Mesenchymal stem cell (in vitro differentiated cells and primary cell): Measurements from ENCODE around the gene ZNF35.

Experiments used
- DNase-seq: peaks from one replicate; pipeline ENCODE4 v3.0.0-alpha.2; 2013
- H2AFZ ChIP-seq: one replicate; pipeline ENCODE4 v1.6.1; 2013; ENCODE audit warnings: low read depth, mild to moderate bottlenecking, control low read depth, inconsistent platforms, low read length, moderate library complexity
- H2AK5ac ChIP-seq: 2 replicates; pipeline ENCODE4 v1.6.1; 2013; ENCODE audit warnings: low read length, moderate library complexity, mild to moderate bottlenecking, inconsistent platforms; ENCODE audit not compliant: severe bottlenecking
- H2BK120ac ChIP-seq: one replicate; pipeline ENCODE4 v1.6.1; 2013; ENCODE audit warnings: low read depth, mild to moderate bottlenecking, inconsistent platforms, low read length, moderate library complexity
- H2BK12ac ChIP-seq, 2 experiments: one replicate each; pipeline ENCODE4 v1.6.1; 2013; ENCODE audit warnings: inconsistent platforms in 2 of 2, low read length in 2 of 2, mild to moderate bottlenecking in 2 of 2, moderate library complexity in 2 of 2, control low read depth in 1 of 2
- H2BK15ac ChIP-seq: one replicate; pipeline ENCODE4 v1.6.1; 2013; ENCODE audit warnings: mild to moderate bottlenecking, low read depth, inconsistent platforms; ENCODE audit not compliant: poor library complexity, severe bottlenecking
- H2BK5ac ChIP-seq: 2 replicates; pipeline ENCODE4 v1.6.1; 2013; ENCODE audit warnings: low read depth, mild to moderate bottlenecking, low read length, control low read depth, inconsistent platforms; ENCODE audit not compliant: poor library complexity, severe bottlenecking
- H3K14ac ChIP-seq, 2 experiments: one replicate each; pipeline ENCODE4 v1.6.1; 2013; ENCODE audit warnings: inconsistent platforms in 2 of 2, low read length in 2 of 2, control low read depth in 1 of 2, mild to moderate bottlenecking in 1 of 2, moderate library complexity in 1 of 2
- H3K18ac ChIP-seq, 2 experiments: one replicate each; pipeline ENCODE4 v1.6.1; 2013; ENCODE audit warnings: inconsistent platforms in 2 of 2, low read length in 2 of 2, control low read depth in 1 of 2, low read depth in 1 of 2, mild to moderate bottlenecking in 1 of 2
- H3K23ac ChIP-seq, 2 experiments: one replicate each; pipeline ENCODE4 v1.6.1; 2013; ENCODE audit warnings: inconsistent platforms in 2 of 2, low read length in 2 of 2, mild to moderate bottlenecking in 2 of 2, moderate library complexity in 2 of 2, control low read depth in 1 of 2
- H3K27ac ChIP-seq: 2 replicates; pipeline ENCODE4 v1.5.1; 2013; ENCODE audit warnings: mild to moderate bottlenecking, moderate library complexity, low read length, control low read depth, inconsistent platforms; ENCODE audit not compliant: poor library complexity, severe bottlenecking
- H3K27me3 ChIP-seq, 2 experiments: 2 replicates each; pipeline versions ENCODE4 v1.6.1 to v1.7.0; 2013; ENCODE audit warnings: low read length in 2 of 2, mild to moderate bottlenecking in 2 of 2, moderate library complexity in 2 of 2, control low read depth in 1 of 2, inconsistent platforms in 1 of 2; ENCODE audit not compliant: control insufficient read depth in 1 of 2, insufficient read depth in 1 of 2
- H3K36me3 ChIP-seq, 2 experiments: 2 replicates each; pipeline versions ENCODE4 v1.6.1 to v1.7.0; 2013; ENCODE audit warnings: low read length in 2 of 2, control low read depth in 1 of 2, inconsistent platforms in 1 of 2, low read depth in 1 of 2, mild to moderate bottlenecking in 1 of 2; ENCODE audit not compliant: insufficient read depth in 2 of 2, control insufficient read depth in 1 of 2
- H3K4ac ChIP-seq, 2 experiments: one replicate each; pipeline ENCODE4 v1.6.1; 2013; ENCODE audit warnings: inconsistent platforms in 2 of 2, low read length in 2 of 2, mild to moderate bottlenecking in 2 of 2, moderate library complexity in 2 of 2, control low read depth in 1 of 2, low read depth in 1 of 2
- H3K4me1 ChIP-seq: 2 replicates; pipeline ENCODE4 v1.6.1; 2013; ENCODE audit warnings: low read depth, low read length, control low read depth; ENCODE audit not compliant: control insufficient read depth, insufficient read depth
- H3K4me2 ChIP-seq: 2 replicates; pipeline ENCODE4 v1.6.1; 2013; ENCODE audit warnings: low read length, mild to moderate bottlenecking, inconsistent platforms; ENCODE audit not compliant: poor library complexity, severe bottlenecking
- H3K4me3 ChIP-seq, 2 experiments: 2 replicates each; pipeline versions ENCODE4 v1.5.1 to v1.7.0; 2013; ENCODE audit warnings: low read length in 2 of 2, mild to moderate bottlenecking in 2 of 2, control low read depth in 1 of 2, low read depth in 1 of 2; ENCODE audit not compliant: insufficient read depth in 1 of 2
- H3K79me1 ChIP-seq: replicated peaks from 2 replicates; pipeline ENCODE4 v1.6.1; 2013; ENCODE audit warnings: mild to moderate bottlenecking, control low read depth, low read length, inconsistent platforms; ENCODE audit not compliant: poor library complexity, severe bottlenecking
- H3K9ac ChIP-seq: 2 replicates; pipeline ENCODE4 v1.7.0; 2013; ENCODE audit warnings: mild to moderate bottlenecking, low read length, moderate library complexity
- H3K9me3 ChIP-seq: 2 replicates; pipeline ENCODE4 v1.7.0; 2013; ENCODE audit warnings: mild to moderate bottlenecking, low read length; ENCODE audit not compliant: control insufficient read depth
- H4K8ac ChIP-seq: one replicate; pipeline ENCODE4 v1.6.1; 2013; ENCODE audit warnings: inconsistent platforms, mild to moderate bottlenecking, low read length, moderate library complexity
- H4K91ac ChIP-seq: one replicate; pipeline ENCODE4 v1.6.1; 2013; ENCODE audit warnings: mild to moderate bottlenecking, low read length, inconsistent platforms
- WGBS: methylation state at CpG from one replicate; pipeline ENCODE4 v1.1.7; 2013; ENCODE audit warnings: mixed read lengths; 5-methylcytosine and 5-hydroxymethylcytosine counted together

ZNF35 gene

GRCh38 chr3:44680921-44681455 is 32.5 kb downstream of the ZNF35 start:
- Histone ChIP-seq H3K23ac (no peak overlapping the region), H3K27me3 (peaks cover 0 to 8% of the 10 kb centered on the region in 2 experiments), H2BK120ac (no peak overlapping the region), H2BK5ac (no peak overlapping the region), H3K36me3 (peaks cover 0 to 18% of the 10 kb centered on the region in 2 experiments), H3K4me1 (no peaks in the 10 kb centered on the region), H4K91ac (no peak overlapping the region), H3K9ac (no peak overlapping the region), H3K4me3 (no peak overlapping the region), H2BK15ac (no peak overlapping the region), H3K4me2 (no peak overlapping the region), H2AFZ (no peak overlapping the region), H4K8ac (no peak overlapping the region), H3K27ac (no peak overlapping the region), H2AK5ac (no peak overlapping the region), H2BK12ac (no peak overlapping the region), H3K9me3 (peaks cover 36% of the 10 kb centered on the region), H3K18ac (no peak overlapping the region), H3K4ac (no peak overlapping the region), H3K79me1 (no peaks in the 10 kb centered on the region), H3K14ac (no peak overlapping the region)
- no peak for DNase-seq
- 63% methylated on average over 2 of the region's 4 CpGs for WGBS

- H3K4me2 ChIP-seq, result no peak overlapping the region
- no peaks in the 10 kb centered on the region for H3K79me1 ChIP-seq
- peaks cover 36% of the 10 kb centered on the region for H3K9me3 ChIP-seq
- WGBS, result 53% methylated on average over 1 of the region's 2 CpGs
- no peak overlapping the region for H3K9ac ChIP-seq
- no peaks in the 10 kb centered on the region for H3K27me3 ChIP-seq
- no peak overlapping the region for H3K23ac ChIP-seq
- no peak overlapping the region for H2BK15ac ChIP-seq
- no peak overlapping the region for H2BK5ac ChIP-seq
- no peak overlapping the region for H3K4me3 ChIP-seq
- H3K4me1 ChIP-seq, result no peaks in the 10 kb centered on the region
- DNase-seq, result peak; percentile 68
- no peak overlapping the region for H3K18ac ChIP-seq
- H3K4ac ChIP-seq, result no peak overlapping the region
- no peak overlapping the region for H2AFZ ChIP-seq
- no peak overlapping the region for H2BK120ac ChIP-seq
- no peak overlapping the region for H3K14ac ChIP-seq
- no peak overlapping the region for H2AK5ac ChIP-seq
- H4K91ac ChIP-seq, result no peak overlapping the region
- H3K27ac ChIP-seq, result peak overlapping the region; percentile 15
- H2BK12ac ChIP-seq, result no peak overlapping the region
- H3K36me3 ChIP-seq, result peaks cover 0 to 18% of the 10 kb centered on the region in 2 experiments
- H4K8ac ChIP-seq, result no peak overlapping the region
Observed at GRCh38 chr3:44682182-44682896, 33.8 kb downstream of the ZNF35 start.

GRCh38 chr3:44685128-44685800 is 36.7 kb downstream of the ZNF35 start:
- Histone ChIP-seq H2BK15ac (no peak overlapping the region), H3K36me3 (peaks cover 0 to 18% of the 10 kb centered on the region in 2 experiments), H4K91ac (no peak overlapping the region), H3K14ac (no peak overlapping the region), H2AK5ac (no peak overlapping the region), H3K23ac (no peak overlapping the region), H2BK12ac (no peak overlapping the region), H3K9me3 (peaks cover 46% of the 10 kb centered on the region), H3K4me2 (no peak overlapping the region), H3K27ac (no peak overlapping the region), H4K8ac (no peak overlapping the region), H3K4me3 (peak overlapping the region; percentile 39 to 83), H3K4ac (no peak overlapping the region), H2BK5ac (no peak overlapping the region), H2AFZ (no peak overlapping the region), H3K9ac (peak overlapping the region; percentile 79), H3K18ac (no peak overlapping the region), H3K27me3 (no peaks in the 10 kb centered on the region), H2BK120ac (no peak overlapping the region), H3K4me1 (no peaks in the 10 kb centered on the region), H3K79me1 (no peaks in the 10 kb centered on the region)
- 82% methylated on average over 37 of the region's 48 CpGs for WGBS
- DNase-seq, result no peak

- H2BK5ac ChIP-seq, result no peak overlapping the region
- no peak overlapping the region for H2BK120ac ChIP-seq
- H2BK12ac ChIP-seq, result no peak overlapping the region
- H2AFZ ChIP-seq, result no peak overlapping the region
- H3K14ac ChIP-seq, result no peak overlapping the region
- H3K27me3 ChIP-seq, result no peaks in the 10 kb centered on the region
- H2AK5ac ChIP-seq, result no peak overlapping the region
- peaks cover 0 to 10% of the 10 kb centered on the region in 2 experiments for H3K36me3 ChIP-seq
- H4K8ac ChIP-seq, result no peak overlapping the region
- no peak overlapping the region for H3K4ac ChIP-seq
- H3K4me1 ChIP-seq, result no peaks in the 10 kb centered on the region
- peaks cover 43% of the 10 kb centered on the region for H3K9me3 ChIP-seq
- H2BK15ac ChIP-seq, result no peak overlapping the region
- no peak overlapping the region for H3K4me2 ChIP-seq
- no peak overlapping the region for H4K91ac ChIP-seq
- H3K23ac ChIP-seq, result no peak overlapping the region
- no CpG with 5 or more reads among the region's 1 CpG for WGBS
- no peak overlapping the region for H3K9ac ChIP-seq
- no peak for DNase-seq
- no peak overlapping the region for H3K27ac ChIP-seq
- H3K79me1 ChIP-seq, result no peaks in the 10 kb centered on the region
- H3K18ac ChIP-seq, result no peak overlapping the region
- H3K4me3 ChIP-seq, result no peak overlapping the region
Observed at GRCh38 chr3:44687898-44688297, 39.4 kb downstream of the ZNF35 start.
